Sigmoid colon (tissue), 7 donors: ENCODE data around the gene ZFP3. TPM values are rescaled to one million over a fixed set of nuclear protein-coding genes. Genes with fewer than 3 reads are reported as not detected.
A peak's percentile ranks its signal among the peaks of the same experiment; 100 is the strongest.

Source experiments
- DNase-seq: peaks from one replicate; pipeline ENCODE4 v3.0.0-alpha.2; 2019
- H3K27ac ChIP-seq, 4 donors: fragments of 200-600 bp; sonication (generic); one replicate each; pipeline ENCODE4 v1.5.1; 2016 to 2019; ENCODE audit warnings: mild to moderate bottlenecking in 1 of 4
- H3K27me3 ChIP-seq, 3 donors: fragments of 200-600 bp; sonication (generic); one replicate each; pipeline ENCODE4 v1.5.1; 2019; ENCODE audit warnings: mild to moderate bottlenecking in 1 of 3
- H3K36me3 ChIP-seq, 4 donors: fragments of 200-600 bp; sonication (generic); one replicate each; pipeline ENCODE4 v1.5.1; 2016 to 2019
- H3K4me1 ChIP-seq, 4 donors: fragments of 200-600 bp; sonication (generic); one replicate each; pipeline ENCODE4 v1.5.1; 2017 to 2019
- H3K4me3 ChIP-seq, 4 donors: fragments of 200-600 bp; sonication (generic); one replicate each; pipeline ENCODE4 v1.5.1; 2017 to 2019; ENCODE audit warnings: mild to moderate bottlenecking in 2 of 4, moderate library complexity in 1 of 4
- H3K9me3 ChIP-seq, 4 donors: fragments of 200-600 bp in 3 of 4; sonication (generic) in 3 of 4; one replicate each; pipeline versions ENCODE4 v1.5.1 to v1.6.1; 2013 to 2019
- CTCF ChIP-seq, 4 experiments: fragments of 450-650 bp in 3 of 4; fragments of 200-600 bp in 1 of 4; IDR thresholded peaks; one replicate each; pipeline ENCODE4 v1.5.1; 2016 to 2019; ENCODE audit warnings: antibody characterized with exemption in 4 of 4, mild to moderate bottlenecking in 3 of 4, moderate library complexity in 2 of 4
- EP300 ChIP-seq, 4 donors: sonication (generic); formaldehyde crosslinking; IDR thresholded peaks; one replicate each; pipeline ENCODE4 v1.6.1; 2017; ENCODE audit warnings: antibody characterized with exemption in 4 of 4
- POLR2A ChIP-seq, 2 donors: fragments of 450-650 bp; IDR thresholded peaks; one replicate each; pipeline ENCODE4 v1.6.1; 2016; ENCODE audit warnings: antibody characterized with exemption in 2 of 2, mild to moderate bottlenecking in 2 of 2, moderate library complexity in 2 of 2
- POLR2AphosphoS5 ChIP-seq, 4 donors: sonication (generic); formaldehyde crosslinking; IDR thresholded peaks; one replicate each; pipeline ENCODE4 v1.6.1; 2017; ENCODE audit warnings: antibody characterized with exemption in 4 of 4
- WGBS, 2 donors: extraction: QIAGEN DNeasy Blood & Tissue Kit; methylation state at CpG; one replicate each; pipeline ENCODE4 v1.1.7; 2013; 5-methylcytosine and 5-hydroxymethylcytosine counted together
- intact Hi-C: fragments of 100-400 bp; cut with DNase I; formaldehyde crosslinking; loops from one replicate; pipeline ENCODE4 v1.15.1; 2023
- polyA plus RNA-seq, 3 donors: library from polyadenylated mRNA; stranded (reverse); fragments of 200-250 nt; gene quantifications; one replicate each; pipeline ENCODE4 v1.2.3, GENCODE V29; 2013
- total RNA-seq, 4 donors: library from RNA; depleted of rRNA; stranded (reverse); fragments of >200 nt; gene quantifications; one replicate each; pipeline ENCODE4 v1.1.0, GENCODE V29; 2016
- donor health status: healthy with polysubstance abuse.
- donor health status: Bipolar disorder and iron deficiency.
- donor health status: healthy.

ZFP3 gene
- total and polyA plus RNA-seq, 7 donors = 2.4 to 6.1 (median 4.3) TPM

GRCh38 chr17:5092218-5093010, 14.1 kb downstream of the ZFP3 start:
- H3K9me3 ChIP-seq = peaks cover 71 to 80% (median 74%) of the 10 kb centered on the region in 4 donors
- H3K36me3 ChIP-seq = peaks cover 27 to 62% (median 45%) of the 10 kb centered on the region in 4 donors
- H3K4me1 ChIP-seq = peaks cover 0 to 11% (median 7%) of the 10 kb centered on the region in 4 donors
- no peak for DNase-seq
- intact Hi-C loops = no loop called here
- no peaks in the 10 kb centered on the region for H3K27me3 ChIP-seq
- no peak overlapping the region for H3K4me3 ChIP-seq
- 98 to 99% methylated on average over 6 of the region's 6 CpGs for whole genome bisulfite sequencing, 2 donors
- TF ChIP-seq POLR2AphosphoS5 (IDR thresholded peaks at IDR 0.05) (no peak), EP300 (IDR thresholded peaks at IDR 0.05) (no peak), CTCF (IDR thresholded peaks at IDR 0.05) (no peak), POLR2A (IDR thresholded peaks at IDR 0.05) (no peak)
- H3K27ac ChIP-seq = no peak overlapping the region

GRCh38 chr17:5096731-5097100, 18.4 kb downstream of the ZFP3 start:
- Histone ChIP-seq H3K27ac (peak overlapping the region; percentile 54 to 71 (median 66)), H3K36me3 (peaks cover 5 to 20% (median 10%) of the 10 kb centered on the region in 4 donors), H3K27me3 (no peaks in the 10 kb centered on the region), H3K9me3 (peaks cover 35 to 38% (median 37%) of the 10 kb centered on the region in 4 donors), H3K4me1 (peaks cover 0 to 15% (median 9%) of the 10 kb centered on the region in 4 donors), H3K4me3 (peak overlapping the region; percentile 42 to 57 (median 52))
- no peak for TF ChIP-seq POLR2A (IDR thresholded peaks at IDR 0.05)
- TF ChIP-seq POLR2AphosphoS5 (IDR thresholded peaks at IDR 0.05) = no peak
- TF ChIP-seq CTCF (IDR thresholded peaks at IDR 0.05) = no peak
- no peak for TF ChIP-seq EP300 (IDR thresholded peaks at IDR 0.05)
- DNase-seq = no peak
- intact Hi-C loops = loop anchor here (2.0 kb wide), 1 partner anchor 18 kb away; the partner anchor contains the start of gene ZFP3
- 10 to 30% methylated on average over 7 of the region's 7 CpGs for WGBS, 2 donors

GRCh38 chr17:5097101-5097834, 19.0 kb downstream of the ZFP3 start:
- peak overlapping the region; percentile 42 to 57 (median 52) for H3K4me3 ChIP-seq
- no peaks in the 10 kb centered on the region for H3K27me3 ChIP-seq
- peaks cover 0 to 15% (median 9%) of the 10 kb centered on the region in 4 donors for H3K4me1 ChIP-seq
- peak; percentile 82 for DNase-seq
- H3K36me3 ChIP-seq = peaks cover 0 to 15% (median 5%) of the 10 kb centered on the region in 4 donors
- TF ChIP-seq POLR2A (IDR thresholded peaks at IDR 0.05) (peak in 1 of 2 donors; percentile 2), POLR2AphosphoS5 (IDR thresholded peaks at IDR 0.05) (peak in 2 of 4 donors; percentile 36 to 42), EP300 (IDR thresholded peaks at IDR 0.05) (no peak), CTCF (IDR thresholded peaks at IDR 0.05) (no peak)
- H3K27ac ChIP-seq = peak overlapping the region; percentile 54 to 71 (median 66)
- WGBS, 2 donors = 4 to 39% methylated on average over 63 of the region's 63 CpGs
- peaks cover 29 to 33% (median 32%) of the 10 kb centered on the region in 4 donors for H3K9me3 ChIP-seq
- intact Hi-C loops = loop anchor here (2.0 kb wide), 1 partner anchor 18 kb away; the partner anchor contains the start of gene ZFP3

- no peak overlapping the region for H3K4me3 ChIP-seq
- no peaks in the 10 kb centered on the region for H3K27me3 ChIP-seq
- intact Hi-C loops = no loop called here
- no peaks in the 10 kb centered on the region for H3K36me3 ChIP-seq
- WGBS, 2 donors = 89 to 90% methylated on average over 5 of the region's 5 CpGs
- peaks cover 0 to 15% (median 9%) of the 10 kb centered on the region in 4 donors for H3K4me1 ChIP-seq
- no peak for TF ChIP-seq POLR2A (IDR thresholded peaks at IDR 0.05)
- no peak for TF ChIP-seq POLR2AphosphoS5 (IDR thresholded peaks at IDR 0.05)
- TF ChIP-seq EP300 (IDR thresholded peaks at IDR 0.05) = no peak
- TF ChIP-seq CTCF (IDR thresholded peaks at IDR 0.05) = no peak
- DNase-seq = no peak
- peaks cover 9 to 13% (median 12%) of the 10 kb centered on the region in 4 donors for H3K9me3 ChIP-seq
- H3K27ac ChIP-seq = no peak overlapping the region
These were observed 21.0 kb downstream of the ZFP3 start for GRCh38 chr17:5099271-5099670.
